Upper lobe of left lung (tissue), 6 donors: ENCODE measurements around the gene DICER1. TPM values are rescaled to one million over a fixed set of nuclear protein-coding genes. Genes with fewer than 3 reads are reported as not detected.
A peak's percentile ranks its signal among the peaks of the same experiment; 100 is the strongest.
"Not testable (repeated sequence)": the region's sequence is repeated elsewhere in the genome, so short reads cannot be mapped to it uniquely, and the experiment has no call there.

Experiments
- ATAC-seq, 2 donors: fragments of 200-7000 bp; cut with Tn5 transposase; one replicate each; pipeline ENCODE4 v1.9.1; 2022; ENCODE audit warnings: mild to moderate bottlenecking in 2 of 2, moderate library complexity in 2 of 2; ENCODE audit not compliant: low FRiP score in 2 of 2
- DNase-seq, 2 donors: peaks; one replicate each; pipeline ENCODE4 v3.0.0-alpha.2; 2019 to 2020
- H3K27ac ChIP-seq, 4 donors: fragments of 200-600 bp; sonication (generic); one replicate each; pipeline ENCODE4 v1.5.1; 2016 to 2019
- H3K27me3 ChIP-seq, 4 donors: fragments of 200-600 bp; sonication (generic); one replicate each; pipeline ENCODE4 v1.5.1; 2017 to 2019
- H3K36me3 ChIP-seq, 4 donors: fragments of 200-600 bp; sonication (generic); one replicate each; pipeline ENCODE4 v1.5.1; 2016 to 2019
- H3K4me1 ChIP-seq, 4 donors: fragments of 200-600 bp; sonication (generic); one replicate each; pipeline ENCODE4 v1.5.1; 2018 to 2019
- H3K4me3 ChIP-seq, 4 donors: fragments of 200-600 bp; sonication (generic); one replicate each; pipeline ENCODE4 v1.5.1; 2017 to 2019; ENCODE audit warnings: mild to moderate bottlenecking in 2 of 4, moderate library complexity in 1 of 4
- H3K9me3 ChIP-seq, 4 donors: fragments of 200-600 bp; sonication (generic); one replicate each; pipeline ENCODE4 v1.5.1; 2018 to 2019
- CTCF ChIP-seq, 6 experiments: fragments of 450-650 bp in 4 of 6; fragments of 200-600 bp in 2 of 6; sonication (generic) in 2 of 6; IDR thresholded peaks; one replicate each; pipeline ENCODE4 v1.5.1; 2016 to 2019; ENCODE audit warnings: antibody characterized with exemption in 6 of 6
- EP300 ChIP-seq, 4 donors: sonication (generic); formaldehyde crosslinking; IDR thresholded peaks; one replicate each; pipeline ENCODE4 v1.5.1; 2017; ENCODE audit warnings: antibody characterized with exemption in 4 of 4, control low read depth in 2 of 4
- POLR2A ChIP-seq, 4 donors: fragments of 450-650 bp; IDR thresholded peaks; one replicate each; pipeline ENCODE4 v1.5.1; 2016 to 2017; ENCODE audit warnings: antibody characterized with exemption in 4 of 4, mild to moderate bottlenecking in 2 of 4
- POLR2AphosphoS5 ChIP-seq, 2 donors: sonication (generic); formaldehyde crosslinking; IDR thresholded peaks; one replicate each; pipeline ENCODE4 v1.5.1; 2017; ENCODE audit warnings: antibody characterized with exemption in 2 of 2
- WGBS, 2 donors: methylation state at CpG; one replicate each; pipeline ENCODE4 v1.1.5; 2017 to 2018; 5-methylcytosine and 5-hydroxymethylcytosine counted together
- total RNA-seq, 6 donors: library from RNA; depleted of rRNA in 4 of 6; stranded (reverse); fragments of >200 nt in 4 of 6; gene quantifications; one replicate each; pipeline versions ENCODE4 v1.1.0 to v1.2.1, GENCODE V29; 2016 to 2021
- donor health status: DM: no; HTN: no; CAD: no; lungs with moderate emphysema.
- donor health status: DM: no; HTN: yes; CAD: no; lungs with severe emphysema.

Gene DICER1
- total RNA-seq = 100 to 1,000 TPM in 1 of 6 donors, 10 to 100 TPM in 5; 57.7 to 106 (median 75.1) TPM

GRCh38 chr14:95157327-95158189 lies at the start of gene DICER1:
Gene DICER1 (minus strand): TSS chr14:95157529. CDS start chr14:95133458, 24,071 bp downstream.
- peak; percentile 98 to 99 for ATAC-seq
- Histone ChIP-seq H3K4me1 (peaks cover 26 to 35% (median 32%) of the 10 kb centered on the region in 4 donors), H3K27me3 (no peaks in the 10 kb centered on the region), H3K36me3 (no peaks in the 10 kb centered on the region), H3K9me3 (no peaks in the 10 kb centered on the region), H3K4me3 (peak within 1 kb of the TSS; percentile 66 to 88 (median 85)), H3K27ac (peak within 1 kb of the TSS; percentile 91 to 96 (median 93))
- 1% methylated on average over 15 to 18 of the region's 77 CpGs for WGBS, 2 donors
- DNase-seq = peak; percentile 93 to 99
- TF ChIP-seq POLR2AphosphoS5 (IDR thresholded peaks at IDR 0.05) (peak; percentile 69 to 77), CTCF (IDR thresholded peaks at IDR 0.05) (no peak), POLR2A (IDR thresholded peaks at IDR 0.05) (peak in 2 of 4 donors; percentile 64 to 86), EP300 (IDR thresholded peaks at IDR 0.05) (no peak)

- H3K4me1 ChIP-seq = no peaks in the 10 kb centered on the region
- H3K9me3 ChIP-seq = peaks cover 0 to 10% (median 5%) of the 10 kb centered on the region in 4 donors
- TF ChIP-seq POLR2AphosphoS5 (IDR thresholded peaks at IDR 0.05) (no peak), POLR2A (IDR thresholded peaks at IDR 0.05) (no peak), CTCF (IDR thresholded peaks at IDR 0.05) (no peak), EP300 (IDR thresholded peaks at IDR 0.05) (no peak)
- WGBS, 2 donors = 79 to 85% methylated on average over 2 of the region's 2 CpGs
- H3K27ac ChIP-seq = no peak overlapping the region
- H3K27me3 ChIP-seq = no peaks in the 10 kb centered on the region
- DNase-seq = no peak
- H3K4me3 ChIP-seq = no peak overlapping the region
- peaks cover 0 to 13% (median 0%) of the 10 kb centered on the region in 4 donors for H3K36me3 ChIP-seq
- no peak for ATAC-seq
Measured at GRCh38 chr14:95206534-95206933, 49.2 kb upstream of the DICER1 start.

DNA sequence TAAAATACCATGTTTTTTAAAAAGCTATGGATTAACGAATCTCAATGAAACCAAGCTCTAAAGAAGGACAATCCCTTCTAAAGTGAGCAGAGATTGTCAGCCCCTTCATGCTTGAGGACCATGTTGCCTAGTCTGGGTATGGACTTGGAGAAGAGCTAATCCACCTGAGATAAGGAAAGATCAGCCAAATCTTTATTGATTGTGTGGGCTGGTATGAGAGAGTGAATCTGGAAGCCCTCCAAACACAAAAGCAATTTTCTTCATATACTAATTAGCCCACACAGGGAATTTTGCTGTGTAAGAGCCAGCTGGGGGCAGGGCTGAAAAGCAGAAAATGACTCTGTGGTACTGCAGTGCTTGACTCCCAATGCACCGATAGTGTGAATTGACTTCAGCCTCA lies 47.4 kb upstream of the DICER1 start:
- Histone ChIP-seq H3K4me3 (no peak overlapping the region), H3K9me3 (peaks cover 0 to 10% (median 5%) of the 10 kb centered on the region in 4 donors), H3K4me1 (peaks cover 0 to 4% (median 0%) of the 10 kb centered on the region in 4 donors), H3K27ac (no peak overlapping the region), H3K27me3 (no peaks in the 10 kb centered on the region), H3K36me3 (peaks cover 0 to 13% (median 0%) of the 10 kb centered on the region in 4 donors)
- DNase-seq = no peak
- WGBS, 2 donors = 92 to 96% methylated on average over 2 of the region's 2 CpGs
- no peak for TF ChIP-seq POLR2A (IDR thresholded peaks at IDR 0.05)
- TF ChIP-seq CTCF (IDR thresholded peaks at IDR 0.05) = no peak
- TF ChIP-seq POLR2AphosphoS5 (IDR thresholded peaks at IDR 0.05) = no peak
- TF ChIP-seq EP300 (IDR thresholded peaks at IDR 0.05) = no peak
- ATAC-seq = no peak

DNA sequence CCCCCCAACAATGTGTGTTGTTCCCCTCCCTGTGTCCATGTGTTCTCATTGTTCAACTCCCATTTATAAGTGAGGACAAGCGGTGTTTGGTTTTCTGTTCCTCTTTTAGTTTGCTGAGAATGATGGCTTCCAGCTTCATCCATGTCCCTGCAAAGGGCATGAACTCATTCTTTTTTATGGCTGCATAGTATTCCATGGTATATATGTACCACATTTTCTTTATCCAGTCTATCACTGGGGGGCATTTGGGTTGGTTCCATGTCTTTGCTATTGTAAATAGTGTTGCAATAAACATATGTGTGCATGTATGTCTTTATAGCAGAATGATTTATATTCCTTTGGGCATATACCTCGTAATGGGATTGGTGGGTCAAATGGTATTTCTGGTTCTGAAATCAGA lies 44.4 kb upstream of the DICER1 start:
- H3K27ac ChIP-seq, H3K4me1 ChIP-seq, ATAC-seq, DNase-seq, H3K4me3 ChIP-seq, H3K27me3 ChIP-seq: not testable (repeated sequence)
- H3K9me3 ChIP-seq = peaks cover 0 to 10% (median 5%) of the 10 kb centered on the region in 4 donors
- H3K36me3 ChIP-seq = peaks cover 0 to 13% (median 0%) of the 10 kb centered on the region in 4 donors
- 94 to 97% methylated on average over 2 of the region's 2 CpGs for WGBS, 2 donors

- peaks cover 0 to 9% (median 4%) of the 10 kb centered on the region in 4 donors for H3K9me3 ChIP-seq
- no peak overlapping the region for H3K27ac ChIP-seq
- peak; percentile 63 to 85 for DNase-seq
- peak; percentile 56 to 86 for ATAC-seq
- WGBS, 2 donors = 56 to 66% methylated on average over 7 of the region's 7 CpGs
- TF ChIP-seq EP300 (IDR thresholded peaks at IDR 0.05) = peak in 1 of 4 donors; percentile 70
- TF ChIP-seq POLR2AphosphoS5 (IDR thresholded peaks at IDR 0.05) = peak in 1 of 2 donors; percentile 33
- TF ChIP-seq CTCF (IDR thresholded peaks at IDR 0.05) = no peak
- peaks cover 0 to 13% (median 0%) of the 10 kb centered on the region in 4 donors for H3K36me3 ChIP-seq
- H3K27me3 ChIP-seq = no peaks in the 10 kb centered on the region
- peaks cover 0 to 4% (median 0%) of the 10 kb centered on the region in 4 donors for H3K4me1 ChIP-seq
- H3K4me3 ChIP-seq = no peak overlapping the region
Measured at GRCh38 chr14:95200404-95200803, 43.1 kb upstream of the DICER1 start.
